ENCODE results near the gene ABCA4. TPM values are rescaled to one million over a fixed set of nuclear protein-coding genes. Genes with fewer than 3 reads are reported as not detected.

The ABCA4 gene
- total RNA-seq, 5 donors from 2014 or later (not counting 1 experiment from before 2014, with no cell fraction given): not detected

DNA sequence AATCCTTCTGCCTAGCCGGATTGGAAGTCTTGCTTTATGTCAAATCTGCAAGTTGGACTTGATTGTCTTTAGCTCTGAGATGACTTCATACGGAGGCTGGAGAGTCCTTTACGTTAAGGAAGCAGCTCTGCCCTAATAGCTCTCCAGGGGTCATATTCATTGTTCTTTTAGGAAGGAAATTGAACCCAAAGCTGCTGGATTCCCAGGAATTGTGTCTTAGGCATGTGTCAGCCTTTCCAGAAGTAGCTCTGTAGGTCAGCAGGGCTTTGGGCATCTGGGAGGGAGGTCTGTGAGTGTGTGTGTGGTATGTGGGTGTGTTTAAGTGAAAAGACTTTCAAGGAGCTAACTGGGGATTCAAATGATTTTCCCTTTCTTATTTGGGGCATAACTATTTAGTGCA lies 82.4 kb downstream of the ABCA4 start:
- POLR2A ChIA-PET: no interaction called here
- 60% methylated on average over 3 of the region's 3 CpGs for WGBS (ENCODE audit: insufficient coverage)
- H3K36me3 Mint-ChIP-seq: no peaks in the 10 kb centered on the region

DNA sequence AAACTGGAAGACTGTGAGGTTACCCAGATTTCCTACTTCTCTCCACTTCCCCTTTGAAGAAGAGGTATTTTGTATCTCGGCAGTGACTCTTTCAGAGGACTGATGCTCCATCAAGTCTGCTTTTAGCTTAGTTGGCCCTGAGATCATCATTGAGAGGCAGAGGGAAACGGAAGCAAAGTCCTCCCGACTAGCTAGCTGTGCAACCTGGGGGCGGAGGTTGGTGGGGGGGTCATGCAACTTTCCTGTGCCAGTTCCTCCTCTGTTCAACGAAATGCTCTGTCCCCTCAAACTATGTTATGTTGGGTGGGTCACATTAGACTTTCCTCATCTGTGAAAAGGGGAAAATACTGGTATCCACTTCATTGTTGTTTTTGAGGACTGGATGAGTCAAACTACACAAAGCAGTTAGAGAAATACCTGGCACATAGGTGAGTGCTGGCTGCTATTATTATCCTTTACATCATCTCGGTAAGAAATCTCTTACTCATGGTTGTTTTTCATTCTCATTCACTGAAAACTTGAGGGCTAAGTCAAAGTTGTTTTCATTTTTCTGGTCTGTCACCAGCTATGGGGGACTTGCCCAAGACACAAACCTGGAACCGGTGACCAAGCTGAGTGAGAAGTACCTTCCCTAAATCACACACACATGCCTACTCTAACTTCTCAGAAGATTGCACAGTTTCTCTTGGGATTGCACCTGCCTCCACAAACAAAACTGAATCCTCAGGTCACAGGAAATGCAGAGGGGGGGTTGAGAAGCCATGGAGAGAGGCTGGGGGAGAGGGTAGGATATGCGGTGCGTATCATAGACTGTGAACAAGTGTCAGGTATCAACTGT lies 83.3 kb downstream of the ABCA4 start:
- no peaks in the 10 kb centered on the region for H3K36me3 ChIP-seq (ENCODE audit: control insufficient read depth in 2 of 2, extremely low read depth in 1 of 2, insufficient read depth in 1 of 2, low read length in 1 of 2)
- Mint-ChIP-seq H3K36me3 (no peaks in the 10 kb centered on the region), H3K27ac (no peak overlapping the region), H3K9me3 (no peaks in the 10 kb centered on the region), H3K27me3 (peaks cover 45 to 47% of the 10 kb centered on the region in 2 donors), H3K4me3 (no peak overlapping the region), H3K4me1 (no peaks in the 10 kb centered on the region)
- CTCF ChIA-PET: interaction anchor here (0.7 to 1.2 kb wide), 4 partner anchors 10 to 427 kb away, joined by 3 to 4 read pairs (median 4); no protein-coding TSS in a partner anchor
- POLR2A ChIA-PET: no interaction called here
- no peak overlapping the region for H3K27ac ChIP-seq (ENCODE audit: low read length)
- ATAC-seq (replicated peaks in 1 of 4): no peak
- no peaks in the 10 kb centered on the region for H3K4me1 ChIP-seq (ENCODE audit: control insufficient read depth in 1 of 2, extremely low read depth in 1 of 2, insufficient read depth in 2 of 2, low read length in 2 of 2)
- WGBS (ENCODE audit: insufficient coverage): 100% methylated on average over 2 of the region's 9 CpGs
- no peak overlapping the region for H3K4me3 ChIP-seq (ENCODE audit: control insufficient read depth in 1 of 2, extremely low read depth in 1 of 2, low read length in 1 of 2)
- no peak for DNase-seq
- H3K27me3 ChIP-seq (replicated peaks in 1 of 2; ENCODE audit: control insufficient read depth in 2 of 2, extremely low read depth in 1 of 2, insufficient read depth in 2 of 2, low read length in 1 of 2): peaks cover 0 to 8% of the 10 kb centered on the region in 2 experiments
- H3K9me3 ChIP-seq: no peaks in the 10 kb centered on the region

More for the DNA sequence above, 82.4 kb downstream of the ABCA4 start:
- DNase-seq: no peak
- Mint-ChIP-seq H3K27me3 (peaks cover 46 to 47% of the 10 kb centered on the region in 2 donors), H3K27ac (no peak overlapping the region), H3K4me1 (no peaks in the 10 kb centered on the region), H3K9me3 (no peaks in the 10 kb centered on the region), H3K4me3 (no peak overlapping the region)
- no peaks in the 10 kb centered on the region for H3K9me3 ChIP-seq
- no peaks in the 10 kb centered on the region for H3K4me1 ChIP-seq (ENCODE audit: control insufficient read depth in 1 of 2, extremely low read depth in 1 of 2, insufficient read depth in 2 of 2, low read length in 2 of 2)
- no peak for ATAC-seq (replicated peaks in 1 of 4)
- CTCF ChIA-PET: interaction anchor here (0.9 to 2.1 kb wide), 3 partner anchors 12 to 425 kb away, joined by 3 to 10 read pairs (median 4); no protein-coding TSS in a partner anchor
- H3K27me3 ChIP-seq (replicated peaks in 1 of 2; ENCODE audit: control insufficient read depth in 2 of 2, extremely low read depth in 1 of 2, insufficient read depth in 2 of 2, low read length in 1 of 2): peaks cover 0 to 15% of the 10 kb centered on the region in 2 experiments
- no peaks in the 10 kb centered on the region for H3K36me3 ChIP-seq (ENCODE audit: control insufficient read depth in 2 of 2, extremely low read depth in 1 of 2, insufficient read depth in 1 of 2, low read length in 1 of 2)
- no peak overlapping the region for H3K27ac ChIP-seq (ENCODE audit: low read length)
- H3K4me3 ChIP-seq (ENCODE audit: control insufficient read depth in 1 of 2, extremely low read depth in 1 of 2, low read length in 1 of 2): no peak overlapping the region

DNA sequence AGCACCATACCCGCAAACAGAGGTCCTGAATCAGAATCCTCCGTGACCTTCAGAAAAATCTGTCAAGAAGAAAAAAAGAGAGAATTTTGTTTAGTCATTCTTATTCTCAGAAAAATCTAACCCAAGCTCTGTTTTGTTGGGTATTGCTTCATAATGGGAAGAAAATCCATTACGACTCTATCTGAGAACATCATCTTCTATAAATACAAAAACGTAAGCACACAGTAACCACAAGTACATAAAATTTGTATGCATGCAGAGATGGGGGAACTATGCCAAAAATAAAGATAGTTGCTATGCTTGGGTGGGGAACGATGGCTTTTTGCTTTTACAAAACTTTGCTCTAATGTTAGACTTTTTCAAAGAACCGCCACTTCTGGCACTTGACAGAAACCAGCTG lies 84.2 kb downstream of the ABCA4 start:
- ATAC-seq (replicated peaks in 1 of 4) (no peak), DNase-seq (no peak)
- Mint-ChIP-seq H3K27ac (no peak overlapping the region), H3K36me3 (no peaks in the 10 kb centered on the region), H3K4me3 (no peak overlapping the region), H3K4me1 (no peaks in the 10 kb centered on the region), H3K9me3 (no peaks in the 10 kb centered on the region), H3K27me3 (peaks cover 39 to 47% of the 10 kb centered on the region in 2 donors)
- ChIA-PET CTCF (interaction anchor here (0.7 to 1.1 kb wide), 5 partner anchors 11 to 800 kb away, joined by 3 to 6 read pairs (median 4); no protein-coding TSS in a partner anchor), POLR2A (no interaction called here)
- H3K4me3 ChIP-seq (ENCODE audit: control insufficient read depth in 1 of 2, extremely low read depth in 1 of 2, low read length in 1 of 2): no peak overlapping the region
- no peaks in the 10 kb centered on the region for H3K9me3 ChIP-seq
- 40% methylated on average over 1 of the region's 6 CpGs for WGBS (ENCODE audit: insufficient coverage)
- no peak overlapping the region for H3K27ac ChIP-seq (ENCODE audit: low read length)
- H3K27me3 ChIP-seq (replicated peaks in 1 of 2; ENCODE audit: control insufficient read depth in 2 of 2, extremely low read depth in 1 of 2, insufficient read depth in 2 of 2, low read length in 1 of 2): peaks cover 0 to 7% of the 10 kb centered on the region in 2 experiments
- no peaks in the 10 kb centered on the region for H3K4me1 ChIP-seq (ENCODE audit: control insufficient read depth in 1 of 2, extremely low read depth in 1 of 2, insufficient read depth in 2 of 2, low read length in 2 of 2)
- no peaks in the 10 kb centered on the region for H3K36me3 ChIP-seq (ENCODE audit: control insufficient read depth in 2 of 2, extremely low read depth in 1 of 2, insufficient read depth in 1 of 2, low read length in 1 of 2)

DNA sequence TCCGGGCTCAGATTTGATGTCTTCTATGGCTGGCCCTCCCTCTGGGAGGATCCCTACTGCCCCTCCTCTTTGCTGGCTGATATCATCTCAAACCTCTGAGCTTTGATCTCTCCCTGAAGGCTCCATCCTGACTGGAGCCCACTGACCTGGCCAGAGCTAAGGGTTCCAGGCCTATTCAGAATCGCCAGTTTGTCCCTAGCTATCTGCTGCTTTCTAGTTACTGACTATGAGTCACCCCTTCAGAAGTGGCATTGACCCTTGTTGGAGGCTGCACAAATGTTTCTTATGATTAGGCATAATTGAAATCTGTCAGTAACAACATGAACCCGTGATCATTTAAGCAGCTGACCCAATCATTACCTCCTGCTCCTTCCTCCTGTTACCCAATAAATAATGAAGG lies 87.1 kb downstream of the ABCA4 start:
- H3K4me1 ChIP-seq (ENCODE audit: control insufficient read depth in 1 of 2, extremely low read depth in 1 of 2, insufficient read depth in 2 of 2, low read length in 2 of 2): peaks cover 0 to 4% of the 10 kb centered on the region in 2 experiments
- Mint-ChIP-seq H3K4me1 (no peaks in the 10 kb centered on the region), H3K27ac (no peak overlapping the region), H3K9me3 (no peaks in the 10 kb centered on the region), H3K27me3 (peaks cover 27 to 33% of the 10 kb centered on the region in 2 donors), H3K4me3 (no peak overlapping the region), H3K36me3 (no peaks in the 10 kb centered on the region)
- WGBS (ENCODE audit: insufficient coverage): 73% methylated on average over 3 of the region's 3 CpGs
- ChIA-PET CTCF (interaction anchor here in 1 of 2 donors (0.7 to 1.1 kb wide), 2 partner anchors 12 to 13 kb away, joined by 4 read pairs; no protein-coding TSS in a partner anchor), POLR2A (no interaction called here)
- ATAC-seq (replicated peaks in 1 of 4) (no peak), DNase-seq (no peak)
- no peak overlapping the region for H3K27ac ChIP-seq (ENCODE audit: low read length)
- no peaks in the 10 kb centered on the region for H3K9me3 ChIP-seq
- H3K4me3 ChIP-seq (ENCODE audit: control insufficient read depth in 1 of 2, extremely low read depth in 1 of 2, low read length in 1 of 2): no peak overlapping the region
- H3K36me3 ChIP-seq (ENCODE audit: control insufficient read depth in 2 of 2, extremely low read depth in 1 of 2, insufficient read depth in 1 of 2, low read length in 1 of 2): no peaks in the 10 kb centered on the region
- peaks cover 0 to 7% of the 10 kb centered on the region in 2 experiments for H3K27me3 ChIP-seq (replicated peaks in 1 of 2; ENCODE audit: control insufficient read depth in 2 of 2, extremely low read depth in 1 of 2, insufficient read depth in 2 of 2, low read length in 1 of 2)

DNA sequence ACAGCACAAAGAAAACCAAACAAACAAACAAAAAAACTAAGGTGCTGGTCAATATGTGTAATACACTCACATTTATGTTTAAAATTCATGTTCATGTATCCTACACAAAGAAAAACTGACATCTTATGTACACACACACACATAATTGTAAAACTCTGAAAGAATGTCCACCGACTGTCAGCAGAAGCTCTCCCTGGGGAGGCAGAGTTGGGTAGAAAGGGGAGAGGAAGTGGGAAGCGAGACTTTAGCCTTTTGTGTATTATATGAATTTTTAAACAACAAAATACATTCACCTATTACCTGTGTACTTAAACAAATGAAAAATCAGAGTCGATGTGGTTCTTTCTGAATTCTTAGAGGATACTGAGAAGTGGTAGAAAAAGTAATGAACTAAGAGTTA lies 88.3 kb downstream of the ABCA4 start:
- H3K9me3 ChIP-seq: no peaks in the 10 kb centered on the region
- peaks cover 0 to 4% of the 10 kb centered on the region in 2 experiments for H3K4me1 ChIP-seq (ENCODE audit: control insufficient read depth in 1 of 2, extremely low read depth in 1 of 2, insufficient read depth in 2 of 2, low read length in 2 of 2)
- Mint-ChIP-seq H3K4me3 (no peak overlapping the region), H3K36me3 (no peaks in the 10 kb centered on the region), H3K27ac (no peak overlapping the region), H3K4me1 (no peaks in the 10 kb centered on the region), H3K9me3 (no peaks in the 10 kb centered on the region), H3K27me3 (peaks cover 20 to 23% of the 10 kb centered on the region in 2 donors)
- no CpG with 5 or more reads among the region's 3 CpGs for WGBS (ENCODE audit: insufficient coverage)
- no peak overlapping the region for H3K4me3 ChIP-seq (ENCODE audit: control insufficient read depth in 1 of 2, extremely low read depth in 1 of 2, low read length in 1 of 2)
- POLR2A ChIA-PET: interaction anchor here in 1 of 2 donors (0.6 kb wide), 1 partner anchor 1057 kb away, joined by 6 read pairs; no protein-coding TSS in a partner anchor
- peaks cover 0 to 7% of the 10 kb centered on the region in 2 experiments for H3K27me3 ChIP-seq (replicated peaks in 1 of 2; ENCODE audit: control insufficient read depth in 2 of 2, extremely low read depth in 1 of 2, insufficient read depth in 2 of 2, low read length in 1 of 2)
- CTCF ChIA-PET: no interaction called here
- H3K27ac ChIP-seq (ENCODE audit: low read length): no peak overlapping the region
- ATAC-seq (replicated peaks in 1 of 4) (no peak), DNase-seq (no peak)
- no peaks in the 10 kb centered on the region for H3K36me3 ChIP-seq (ENCODE audit: control insufficient read depth in 2 of 2, extremely low read depth in 1 of 2, insufficient read depth in 1 of 2, low read length in 1 of 2)

DNA sequence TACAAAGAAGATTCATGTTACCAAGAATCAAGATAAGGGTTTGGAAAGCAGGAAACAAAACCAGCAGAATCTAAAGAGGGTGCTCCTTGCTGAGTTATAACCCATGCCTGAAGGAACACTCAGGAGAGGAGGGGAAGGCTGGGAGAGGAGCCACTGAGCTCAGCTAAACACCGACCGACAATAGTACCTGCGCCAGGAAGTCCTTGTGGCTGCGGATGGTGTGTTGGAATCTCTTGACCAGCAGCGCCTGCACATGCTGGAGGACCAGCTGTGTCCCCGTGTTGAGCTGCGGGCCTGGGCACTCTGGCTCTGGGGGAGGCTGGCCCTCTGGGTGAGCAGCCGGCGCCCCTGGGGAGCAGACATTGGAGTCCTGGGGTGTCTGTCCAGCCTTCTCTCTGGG lies 89.4 kb downstream of the ABCA4 start:
- Histone ChIP-seq H3K9me3 (no peaks in the 10 kb centered on the region), H3K36me3 (ENCODE audit: control insufficient read depth in 2 of 2, extremely low read depth in 1 of 2, insufficient read depth in 1 of 2, low read length in 1 of 2) (no peaks in the 10 kb centered on the region), H3K4me3 (ENCODE audit: control insufficient read depth in 1 of 2, extremely low read depth in 1 of 2, low read length in 1 of 2) (no peak overlapping the region), H3K27ac (ENCODE audit: low read length) (no peak overlapping the region), H3K4me1 (ENCODE audit: control insufficient read depth in 1 of 2, extremely low read depth in 1 of 2, insufficient read depth in 2 of 2, low read length in 2 of 2) (peaks cover 0 to 4% of the 10 kb centered on the region in 2 experiments), H3K27me3 (replicated peaks in 1 of 2; ENCODE audit: control insufficient read depth in 2 of 2, extremely low read depth in 1 of 2, insufficient read depth in 2 of 2, low read length in 1 of 2) (peaks cover 0 to 7% of the 10 kb centered on the region in 2 experiments)
- DNase-seq: no peak
- H3K27ac Mint-ChIP-seq: no peak overlapping the region
- no peaks in the 10 kb centered on the region for H3K36me3 Mint-ChIP-seq
- H3K4me3 Mint-ChIP-seq: no peak overlapping the region
- CTCF ChIA-PET: no interaction called here
- no peaks in the 10 kb centered on the region for H3K4me1 Mint-ChIP-seq
- POLR2A ChIA-PET: interaction anchor here in 1 of 2 donors (0.6 kb wide), 1 partner anchor 41 kb away, joined by 3 read pairs; no protein-coding TSS in a partner anchor
- no peak for ATAC-seq (replicated peaks in 1 of 4)
- 88% methylated on average over 9 of the region's 9 CpGs for WGBS (ENCODE audit: insufficient coverage)
- H3K9me3 Mint-ChIP-seq: no peaks in the 10 kb centered on the region
- peaks cover 9 to 13% of the 10 kb centered on the region in 2 donors for H3K27me3 Mint-ChIP-seq

Measured in T-cell (primary cell).